KMS-11 (cell line): ENCODE results near the gene KLHL18.
"Not testable (repeated sequence)": the region's sequence is repeated elsewhere in the genome, so short reads cannot be mapped to it uniquely, and the experiment has no call there.

Source experiments
- H2AFZ ChIP-seq: fragments of 200-600 bp; sonication (generic); 2 replicates; pipeline ENCODE4 v1.6.1; 2016; ENCODE audit warnings: antibody characterized with exemption, mixed run types, low read depth
- H3K27ac ChIP-seq: fragments of 200-600 bp; sonication (generic); 2 replicates; pipeline ENCODE4 v1.6.1; 2016; ENCODE audit warnings: mild to moderate bottlenecking, mixed run types
- H3K27me3 ChIP-seq: fragments of 200-600 bp; sonication (generic); 2 replicates; pipeline ENCODE4 v1.6.1; 2017; ENCODE audit warnings: mild to moderate bottlenecking, low read depth, mixed run types, moderate library complexity; ENCODE audit not compliant: insufficient read depth
- H3K36me3 ChIP-seq: fragments of 200-600 bp; sonication (generic); 2 replicates; pipeline ENCODE4 v1.6.1; 2017; ENCODE audit warnings: mild to moderate bottlenecking, mixed run types; ENCODE audit not compliant: insufficient read depth
- H3K4me1 ChIP-seq: fragments of 200-600 bp; sonication (generic); 2 replicates; pipeline ENCODE4 v1.6.1; 2016; ENCODE audit warnings: mild to moderate bottlenecking, low read depth, mixed run types; ENCODE audit not compliant: poor library complexity, severe bottlenecking
- H3K4me2 ChIP-seq: fragments of 200-600 bp; sonication (generic); 2 replicates; pipeline ENCODE4 v1.7.0; 2016; ENCODE audit warnings: mild to moderate bottlenecking, mixed run types
- H3K4me3 ChIP-seq: fragments of 200-600 bp; sonication (generic); IDR thresholded peaks from 2 replicates; pipeline ENCODE4 v1.6.1; 2017; ENCODE audit warnings: low read depth, low read length, mixed read lengths; ENCODE audit not compliant: insufficient read depth
- H3K79me2 ChIP-seq: fragments of 200-600 bp; sonication (generic); 2 replicates; pipeline ENCODE4 v1.6.1; 2016; ENCODE audit warnings: low read depth, mixed run types; ENCODE audit not compliant: insufficient read depth
- H3K9ac ChIP-seq: fragments of 200-600 bp; sonication (generic); 2 replicates; pipeline ENCODE4 v1.6.1; 2016; ENCODE audit warnings: mild to moderate bottlenecking, mixed run types
- H4K20me1 ChIP-seq: fragments of 200-600 bp; sonication (generic); 2 replicates; pipeline ENCODE4 v1.6.1; 2016; ENCODE audit warnings: mild to moderate bottlenecking, mixed run types; ENCODE audit not compliant: insufficient read depth
- CTCF ChIP-seq: fragments of 200-600 bp; sonication (generic); conservative IDR thresholded peaks from 2 replicates; pipeline ENCODE4 v1.6.1; 2017; ENCODE audit warnings: low read depth, mild to moderate bottlenecking, antibody characterized with exemption, low read length, moderate library complexity, mixed read lengths

The KLHL18 gene

GRCh38 chr3:47244531-47245100, 38.1 kb upstream of the KLHL18 start:
- Histone ChIP-seq H3K79me2 (no peaks in the 10 kb centered on the region), H3K27me3 (no peaks in the 10 kb centered on the region), H3K27ac (no peak overlapping the region), H2AFZ (no peak overlapping the region), H4K20me1 (no peaks in the 10 kb centered on the region), H3K4me3 (no peak overlapping the region), H3K36me3 (no peaks in the 10 kb centered on the region), H3K4me2 (no peak overlapping the region), H3K4me1 (no peaks in the 10 kb centered on the region), H3K9ac (no peak overlapping the region)
- TF ChIP-seq CTCF: no peak

GRCh38 chr3:47245271-47245670, 37.5 kb upstream of the KLHL18 start:
- no peaks in the 10 kb centered on the region for H3K36me3 ChIP-seq
- H3K4me3 ChIP-seq: no peak overlapping the region
- no peaks in the 10 kb centered on the region for H4K20me1 ChIP-seq
- H3K4me1 ChIP-seq: no peaks in the 10 kb centered on the region
- no peak overlapping the region for H3K4me2 ChIP-seq
- H3K27ac ChIP-seq: no peak overlapping the region
- H2AFZ ChIP-seq: no peak overlapping the region
- H3K79me2 ChIP-seq: no peaks in the 10 kb centered on the region
- TF ChIP-seq CTCF: no peak
- H3K9ac ChIP-seq: no peak overlapping the region
- H3K27me3 ChIP-seq: no peaks in the 10 kb centered on the region

DNA sequence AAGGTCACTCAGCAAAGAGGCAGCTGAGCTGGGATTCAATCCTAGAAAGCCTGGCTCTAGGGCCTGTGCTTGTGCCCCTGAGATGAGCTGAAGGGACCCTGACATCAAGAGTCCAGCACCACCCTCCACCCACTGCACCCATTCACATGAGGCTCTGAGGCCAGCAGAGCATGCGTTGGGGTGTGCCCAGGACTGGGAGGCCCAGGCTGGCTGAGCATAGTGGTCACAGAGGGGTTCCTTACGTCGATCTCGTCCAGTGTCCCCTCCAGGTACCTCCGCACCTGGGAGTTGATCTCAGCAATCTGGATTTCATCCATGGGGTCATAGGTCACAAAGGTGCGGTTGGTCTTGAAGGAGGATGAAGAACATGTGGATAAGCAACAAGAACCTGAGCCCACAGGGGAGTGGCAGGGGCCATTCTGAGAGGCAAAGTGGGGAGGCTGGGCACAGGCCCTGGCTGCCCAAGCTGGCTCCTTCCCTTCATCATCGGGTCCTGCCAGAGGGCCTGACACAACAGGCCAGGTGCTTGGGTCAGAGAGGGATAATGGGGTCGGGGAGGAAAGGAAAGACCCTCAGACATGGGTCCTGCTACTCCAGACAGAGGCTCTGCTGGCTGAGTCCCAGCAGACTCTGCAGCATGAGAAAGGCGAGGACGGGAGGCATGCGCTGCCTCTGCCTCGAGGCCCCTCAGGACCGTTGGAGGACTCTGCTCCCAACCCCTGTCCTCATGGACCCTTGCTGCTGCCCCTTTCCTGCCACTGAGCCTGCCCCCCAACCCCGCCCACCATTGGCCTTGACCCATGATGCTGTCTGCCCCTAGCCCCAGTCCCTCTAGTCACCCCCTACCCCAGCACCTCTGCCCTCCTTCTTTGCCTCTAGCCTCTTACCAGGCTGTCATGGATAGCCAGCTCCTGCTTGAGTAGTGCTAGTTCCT, 35.3 kb upstream of the KLHL18 start:
- H3K27me3 ChIP-seq: no peaks in the 10 kb centered on the region
- no peak for TF ChIP-seq CTCF
- H3K4me1 ChIP-seq: no peaks in the 10 kb centered on the region
- no peak overlapping the region for H2AFZ ChIP-seq
- H3K4me3 ChIP-seq: no peak overlapping the region
- H3K9ac ChIP-seq: no peak overlapping the region
- no peaks in the 10 kb centered on the region for H4K20me1 ChIP-seq
- H3K79me2 ChIP-seq: no peaks in the 10 kb centered on the region
- H3K4me2 ChIP-seq: no peak overlapping the region
- H3K36me3 ChIP-seq: no peaks in the 10 kb centered on the region
- no peak overlapping the region for H3K27ac ChIP-seq

DNA sequence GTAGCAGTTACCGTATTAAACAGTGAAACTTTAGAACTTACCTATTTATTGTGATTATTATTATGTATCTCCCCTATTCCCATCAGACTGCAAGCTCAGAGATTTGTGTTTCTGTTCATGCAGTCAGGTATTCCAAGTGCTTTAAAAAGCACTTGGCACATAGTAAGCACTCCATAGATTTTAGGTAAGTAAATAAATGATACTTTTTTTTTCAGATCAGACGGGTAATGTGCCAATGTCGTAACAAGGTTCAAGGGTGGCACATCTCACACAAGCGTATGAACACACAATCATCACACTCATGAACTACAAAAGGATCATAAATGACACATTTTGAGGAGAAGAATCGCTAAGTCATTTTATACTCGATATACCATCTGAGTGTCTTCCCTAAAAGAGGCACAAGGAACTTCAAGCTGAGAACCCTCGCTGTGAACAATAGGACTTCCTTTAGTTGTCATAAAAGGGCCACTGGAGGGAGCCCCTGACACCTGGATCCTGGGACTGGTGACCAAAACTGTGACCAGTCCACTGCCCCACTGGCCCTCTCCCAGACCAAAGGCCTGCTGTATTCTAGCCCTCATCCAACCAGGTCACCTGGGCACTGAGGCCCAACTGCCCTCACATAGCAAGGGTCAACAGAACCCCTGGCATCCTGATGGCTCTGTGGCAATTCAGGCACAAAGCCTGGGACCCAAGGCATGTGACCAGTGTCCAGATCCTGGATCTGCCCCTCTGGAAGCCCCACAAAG, 32.3 kb upstream of the KLHL18 start:
- Histone ChIP-seq H3K4me2 (no peak overlapping the region), H3K79me2 (no peaks in the 10 kb centered on the region), H4K20me1 (no peaks in the 10 kb centered on the region), H3K4me1 (no peaks in the 10 kb centered on the region), H3K9ac (no peak overlapping the region), H3K4me3 (no peak overlapping the region), H3K36me3 (no peaks in the 10 kb centered on the region), H3K27ac (no peak overlapping the region), H3K27me3 (no peaks in the 10 kb centered on the region), H2AFZ (no peak overlapping the region)
- 0 out of 2 replicates have a peak, but pooled peaks have one; percentile 17 for TF ChIP-seq CTCF

DNA sequence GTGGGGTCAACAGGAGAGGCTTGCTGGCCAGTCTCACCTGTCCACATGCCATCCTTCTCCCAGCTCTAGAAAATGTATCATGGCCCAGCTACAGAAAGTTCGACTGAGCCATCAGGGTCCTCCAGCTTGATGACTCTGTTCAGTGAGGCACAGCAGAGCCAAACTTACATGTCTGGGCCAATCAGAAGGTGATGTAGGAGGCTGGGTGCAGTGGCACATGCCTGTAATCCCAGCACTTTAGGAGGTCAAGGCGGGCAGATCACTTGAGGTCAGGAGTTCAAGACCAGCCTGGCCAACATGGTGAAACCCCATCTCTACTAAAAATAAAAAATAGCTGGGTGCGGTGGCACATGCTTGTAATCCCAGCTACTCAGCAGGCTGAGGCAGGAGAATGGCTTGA, 31.7 kb upstream of the KLHL18 start:
- not testable (repeated sequence) for H3K36me3 ChIP-seq, H3K79me2 ChIP-seq, H3K4me3 ChIP-seq, H4K20me1 ChIP-seq, H2AFZ ChIP-seq, H3K27me3 ChIP-seq, H3K9ac ChIP-seq, H3K4me2 ChIP-seq, H3K27ac ChIP-seq, H3K4me1 ChIP-seq
